Nephron progenitor cell (in vitro differentiated cells): ENCODE measurements around the gene UBR3.
A peak's percentile ranks its signal among the peaks of the same experiment; 100 is the strongest.
"Not testable (repeated sequence)": the region's sequence is repeated elsewhere in the genome, so short reads cannot be mapped to it uniquely, and the experiment has no call there.

Experiments used
- DNase-seq: peaks from one replicate; pipeline ENCODE4 v3.0.0; 2021
- H3K27ac Mint-ChIP-seq: 2 replicates; pipeline ENCODE4 v1.8.0; 2021; ENCODE audit warnings: mild to moderate bottlenecking, moderate library complexity, mixed read lengths
- H3K27me3 Mint-ChIP-seq: 2 replicates; pipeline ENCODE4 v1.8.0; 2021; ENCODE audit warnings: mild to moderate bottlenecking, low read depth, mixed read lengths; ENCODE audit not compliant: poor library complexity
- H3K36me3 Mint-ChIP-seq: 2 replicates; pipeline ENCODE4 v1.8.0; 2021; ENCODE audit warnings: low read depth, mixed read lengths
- H3K4me1 Mint-ChIP-seq: 2 replicates; pipeline ENCODE4 v1.8.0; 2021; ENCODE audit warnings: mixed read lengths
- H3K4me3 Mint-ChIP-seq: 2 replicates; pipeline ENCODE4 v1.8.0; 2021; ENCODE audit warnings: mild to moderate bottlenecking, moderate library complexity, mixed read lengths
- H3K9me3 Mint-ChIP-seq: 2 replicates; pipeline ENCODE4 v1.8.0; 2021; ENCODE audit warnings: mild to moderate bottlenecking, moderate library complexity, mixed read lengths
- CTCF ChIP-seq: fragments of 200-600 bp; sonication (generic); IDR thresholded peaks from 2 replicates; pipeline ENCODE4 v1.5.0; 2021; ENCODE audit warnings: antibody characterized with exemption

Gene UBR3

GRCh38 chr2:169849710-169850109 lies 22.5 kb downstream of the UBR3 start:
- H3K27me3 Mint-ChIP-seq, result peaks cover 3% of the 10 kb centered on the region
- H3K4me3 Mint-ChIP-seq, result no peak overlapping the region
- H3K9me3 Mint-ChIP-seq, result peaks cover 28% of the 10 kb centered on the region
- peaks cover 69% of the 10 kb centered on the region for H3K36me3 Mint-ChIP-seq
- DNase-seq, result no peak
- H3K4me1 Mint-ChIP-seq, result no peaks in the 10 kb centered on the region
- TF ChIP-seq CTCF, result no peak
- H3K27ac Mint-ChIP-seq, result no peak overlapping the region

- Mint-ChIP-seq H3K9me3 (peaks cover 52% of the 10 kb centered on the region), H3K27me3 (peaks cover 3% of the 10 kb centered on the region)
Measured at GRCh38 chr2:169853041-169853668, 25.9 kb downstream of the UBR3 start.

GRCh38 chr2:169855281-169856258 lies 28.3 kb downstream of the UBR3 start:
- Mint-ChIP-seq H3K36me3 (peaks cover 64% of the 10 kb centered on the region), H3K9me3 (peaks cover 62% of the 10 kb centered on the region)
- not testable (repeated sequence) for DNase-seq, H3K27ac Mint-ChIP-seq, H3K27me3 Mint-ChIP-seq, H3K4me1 Mint-ChIP-seq, H3K4me3 Mint-ChIP-seq

More at GRCh38 chr2:169853041-169853668, 25.9 kb downstream of the UBR3 start:
- no peak for DNase-seq
- Mint-ChIP-seq H3K36me3 (peaks cover 65% of the 10 kb centered on the region), H3K27ac (peak overlapping the region; percentile 43), H3K4me3 (no peak overlapping the region), H3K4me1 (no peaks in the 10 kb centered on the region)
- no peak for TF ChIP-seq CTCF

GRCh38 chr2:169859423-169859822 lies 32.2 kb downstream of the UBR3 start:
- Mint-ChIP-seq H3K4me3 (no peak overlapping the region), H3K36me3 (peaks cover 60% of the 10 kb centered on the region), H3K27me3 (no peaks in the 10 kb centered on the region), H3K4me1 (no peaks in the 10 kb centered on the region), H3K27ac (no peak overlapping the region), H3K9me3 (peaks cover 55% of the 10 kb centered on the region)
- DNase-seq, result no peak
- TF ChIP-seq CTCF, result no peak

GRCh38 chr2:169860149-169860548 lies 32.9 kb downstream of the UBR3 start:
- DNase-seq, result no peak
- H3K4me3 Mint-ChIP-seq, result no peak overlapping the region
- H3K36me3 Mint-ChIP-seq, result peaks cover 54% of the 10 kb centered on the region
- no peaks in the 10 kb centered on the region for H3K4me1 Mint-ChIP-seq
- TF ChIP-seq CTCF, result no peak
- no peaks in the 10 kb centered on the region for H3K27me3 Mint-ChIP-seq
- no peak overlapping the region for H3K27ac Mint-ChIP-seq
- H3K9me3 Mint-ChIP-seq, result peaks cover 48% of the 10 kb centered on the region

- Mint-ChIP-seq H3K27ac (no peak overlapping the region), H3K27me3 (no peaks in the 10 kb centered on the region), H3K4me1 (no peaks in the 10 kb centered on the region), H3K4me3 (no peak overlapping the region), H3K36me3 (peaks cover 55% of the 10 kb centered on the region), H3K9me3 (peaks cover 38% of the 10 kb centered on the region)
- DNase-seq, result no peak
- TF ChIP-seq CTCF, result no peak
Measured at GRCh38 chr2:169862816-169863215, 35.6 kb downstream of the UBR3 start.
